Kidney (tissue), 14 donors: Measurements from ENCODE around the gene CCND1. TPM values are rescaled to one million over a fixed set of nuclear protein-coding genes. Genes with fewer than 3 reads are reported as not detected.
A peak's percentile ranks its signal among the peaks of the same experiment; 100 is the strongest.

Source experiments
- DNase-seq, 5 donors: peaks; one replicate each; pipeline ENCODE4 v3.0.0-alpha.2; 2013 to 2020
- FAIRE-seq: peaks from 2 replicates; lab custom pipeline; 2012; peaks lifted over from hg19 to GRCh38; lab: Jason Lieb, UNC
- H3K27ac ChIP-seq, 2 donors: one replicate each; pipeline ENCODE4 v1.7.0; 2013; ENCODE audit warnings: low read depth in 2 of 2, low read length in 2 of 2, inconsistent platforms in 1 of 2
- H3K27me3 ChIP-seq: one replicate; pipeline ENCODE4 v1.7.1; 2013; ENCODE audit warnings: low read length, inconsistent platforms; ENCODE audit not compliant: control insufficient read depth, insufficient read depth
- H3K36me3 ChIP-seq, 3 donors: one replicate each; pipeline versions ENCODE4 v1.7.0 to v1.7.1; 2013; ENCODE audit warnings: low read length in 3 of 3, control low read depth in 1 of 3, inconsistent platforms in 1 of 3; ENCODE audit not compliant: insufficient read depth in 3 of 3, control insufficient read depth in 2 of 3
- H3K4me1 ChIP-seq, 3 donors: one replicate each; pipeline versions ENCODE4 v1.7.0 to v1.7.1; 2013; ENCODE audit warnings: low read length in 3 of 3, inconsistent platforms in 1 of 3, low read depth in 1 of 3; ENCODE audit not compliant: control insufficient read depth in 2 of 3, insufficient read depth in 2 of 3
- H3K4me3 ChIP-seq, 3 donors: one replicate each; pipeline versions ENCODE4 v1.7.0 to v1.8.1; 2013; ENCODE audit warnings: low read length in 3 of 3, control low read depth in 1 of 3, inconsistent platforms in 1 of 3
- H3K9ac ChIP-seq, 3 donors: one replicate each; pipeline versions ENCODE4 v1.7.0 to v1.7.1; 2013; ENCODE audit warnings: low read length in 3 of 3, control low read depth in 1 of 3, inconsistent platforms in 1 of 3
- H3K9me3 ChIP-seq, 3 donors: one replicate each; pipeline versions ENCODE4 v1.7.0 to v1.7.1; 2013; ENCODE audit warnings: low read length in 3 of 3, control low read depth in 1 of 3, inconsistent platforms in 1 of 3; ENCODE audit not compliant: control insufficient read depth in 2 of 3, insufficient read depth in 1 of 3
- CTCF ChIP-seq: IDR thresholded peaks from 3 replicates; pipeline ENCODE4 v1.5.1; 2012; ENCODE audit warnings: mild to moderate bottlenecking, moderate library complexity, borderline replicate concordance; ENCODE audit not compliant: insufficient read depth; ENCODE audit errors: extremely low read depth
- intact Hi-C: fragments of 100-400 bp; cut with DNase I; formaldehyde crosslinking; loops from one replicate; pipeline ENCODE4 v1.11.1; 2022
- polyA plus RNA-seq: library from polyadenylated mRNA; stranded (reverse); fragments of 350-450 nt; fragmentation: Illumina TruSeq; extraction: RNeasy Lipid Tissue Mini Kit (QIAGEN cat#74804); gene quantifications from one replicate; pipeline ENCODE4 v1.2.3, GENCODE V29; 2014; ENCODE audit warnings: low read depth, low replicate concordance; ENCODE audit not compliant: insufficient read depth
- total RNA-seq: library from RNA; stranded (reverse); fragmentation: NEBNext Ultra II Directional; extraction: Animal tissue kit (Norgen Biotek cat#: 25700); gene quantifications from one replicate; pipeline ENCODE4 v1.2.1, GENCODE V29; 2021
- donor health status: control.
- donor health status: control.
- donor health status: control.
- donor health status: control.
- donor health status: control.
- donor health status: DM: yes; HTN: yes; CAD: no.
- donor health status: Normal renal cell carcinoma (clear cell type).

The CCND1 gene
- total and polyA plus RNA-seq, 2 donors from 2014 or later: 37.6 to 142 TPM

GRCh38 chr11:69614085-69614484 is 26.9 kb upstream of the CCND1 start:
- no peaks in the 10 kb centered on the region for H3K27me3 ChIP-seq
- H3K36me3 ChIP-seq: no peaks in the 10 kb centered on the region
- H3K4me1 ChIP-seq: no peaks in the 10 kb centered on the region
- no peak overlapping the region for H3K4me3 ChIP-seq
- H3K27ac ChIP-seq: no peak overlapping the region
- TF ChIP-seq CTCF: no peak
- intact Hi-C loops: no loop called here
- H3K9ac ChIP-seq: no peak overlapping the region
- H3K9me3 ChIP-seq: peaks cover 0 to 13% (median 4%) of the 10 kb centered on the region in 3 donors
- DNase-seq: no peak
- no peak for FAIRE-seq

- Histone ChIP-seq H3K27ac (no peak overlapping the region), H3K9me3 (peaks cover 0 to 2% (median 0%) of the 10 kb centered on the region in 3 donors), H3K4me3 (no peak overlapping the region), H3K4me1 (no peaks in the 10 kb centered on the region), H3K9ac (no peak overlapping the region), H3K36me3 (no peaks in the 10 kb centered on the region), H3K27me3 (no peaks in the 10 kb centered on the region)
- intact Hi-C loops: no loop called here
- FAIRE-seq (no peak), DNase-seq (no peak)
- TF ChIP-seq CTCF: no peak
These were observed 25.2 kb upstream of the CCND1 start for GRCh38 chr11:69615545-69616278.

- no peaks in the 10 kb centered on the region for H3K27me3 ChIP-seq
- no peak for FAIRE-seq
- no peak overlapping the region for H3K9ac ChIP-seq
- DNase-seq: peak in 1 of 5 donors; percentile 24
- intact Hi-C loops: no loop called here
- H3K4me1 ChIP-seq: no peaks in the 10 kb centered on the region
- no peak for TF ChIP-seq CTCF
- H3K4me3 ChIP-seq: no peak overlapping the region
- H3K9me3 ChIP-seq: no peaks in the 10 kb centered on the region
- no peaks in the 10 kb centered on the region for H3K36me3 ChIP-seq
- H3K27ac ChIP-seq: no peak overlapping the region
These were observed 23.7 kb upstream of the CCND1 start for GRCh38 chr11:69617220-69617619.

GRCh38 chr11:69617682-69618081 is 23.3 kb upstream of the CCND1 start:
- Histone ChIP-seq H3K27me3 (no peaks in the 10 kb centered on the region), H3K4me1 (no peaks in the 10 kb centered on the region), H3K9ac (no peak overlapping the region), H3K36me3 (no peaks in the 10 kb centered on the region), H3K27ac (no peak overlapping the region), H3K4me3 (no peak overlapping the region), H3K9me3 (no peaks in the 10 kb centered on the region)
- DNase-seq (peak in 1 of 5 donors; percentile 18), FAIRE-seq (no peak)
- intact Hi-C loops: no loop called here
- TF ChIP-seq CTCF: no peak
